Hepatocyte (in vitro differentiated cells): Measurements from ENCODE around the gene THPO. TPM values are rescaled to one million over a fixed set of nuclear protein-coding genes. Genes with fewer than 3 reads are reported as not detected.

ENCODE experiments used
- DNase-seq: peaks from one replicate; pipeline ENCODE4 v3.0.0-alpha.2; 2016; ENCODE audit warnings: low spot score
- H2AFZ ChIP-seq: fragments of 200-600 bp; sonication (generic); 2 replicates; pipeline ENCODE4 v1.6.0; 2016; ENCODE audit warnings: antibody characterized with exemption, mild to moderate bottlenecking
- H3K27ac ChIP-seq: fragments of 200-600 bp; sonication (generic); 2 replicates; pipeline ENCODE4 v1.5.1; 2016; ENCODE audit warnings: mild to moderate bottlenecking
- H3K27me3 ChIP-seq: fragments of 200-600 bp; sonication (generic); 2 replicates; pipeline ENCODE4 v1.6.1; 2016
- H3K36me3 ChIP-seq: fragments of 200-600 bp; sonication (generic); replicated peaks from 2 replicates; pipeline ENCODE4 v1.5.1; 2016; ENCODE audit warnings: low read depth; ENCODE audit not compliant: insufficient read depth
- H3K4me1 ChIP-seq: fragments of 200-600 bp; sonication (generic); 2 replicates; pipeline ENCODE4 v1.5.1; 2016; ENCODE audit warnings: mild to moderate bottlenecking, moderate library complexity; ENCODE audit not compliant: insufficient read depth
- H3K4me2 ChIP-seq: fragments of 200-600 bp; sonication (generic); 2 replicates; pipeline ENCODE4 v1.6.0; 2016
- H3K4me3 ChIP-seq: fragments of 200-600 bp; sonication (generic); 2 replicates; pipeline ENCODE4 v1.5.1; 2016; ENCODE audit warnings: mild to moderate bottlenecking
- H3K79me2 ChIP-seq: fragments of 200-600 bp; sonication (generic); 2 replicates; pipeline ENCODE4 v1.6.0; 2017; ENCODE audit warnings: mild to moderate bottlenecking
- H3K9me2 ChIP-seq: fragments of 200-600 bp; sonication (generic); replicated peaks from 2 replicates; pipeline ENCODE4 v1.6.0; 2017; ENCODE audit warnings: mild to moderate bottlenecking; ENCODE audit not compliant: insufficient read depth
- H3K9me3 ChIP-seq: fragments of 200-600 bp; sonication (generic); 2 replicates; pipeline ENCODE4 v1.5.1; 2016; ENCODE audit warnings: low read depth, mild to moderate bottlenecking
- H4K20me1 ChIP-seq: fragments of 200-600 bp; sonication (generic); 2 replicates; pipeline ENCODE4 v1.6.0; 2016; ENCODE audit warnings: mild to moderate bottlenecking; ENCODE audit not compliant: insufficient read depth, poor library complexity, severe bottlenecking
- EZH2 ChIP-seq: fragments of 200-600 bp; sonication (generic); IDR thresholded peaks from 2 replicates; pipeline ENCODE4 v1.6.1; 2016; ENCODE audit warnings: antibody characterized with exemption, mild to moderate bottlenecking, borderline replicate concordance
- EZH2phosphoT487 ChIP-seq: fragments of 200-600 bp; sonication (generic); IDR thresholded peaks from one replicate; pipeline ENCODE4 v1.6.1; 2018; ENCODE audit warnings: antibody characterized with exemption, mild to moderate bottlenecking, low read depth, moderate library complexity; ENCODE audit not compliant: unreplicated experiment, severe bottlenecking
- WGBS: methylation state at CpG from one replicate; pipeline ENCODE4 v1.1.6; 2016; ENCODE audit warnings: low lambda C conversion rate; ENCODE audit errors: missing lambda C conversion rate; 5-methylcytosine and 5-hydroxymethylcytosine counted together
- polyA plus RNA-seq: library from polyadenylated mRNA; unstranded; fragments of >200 nt; fragmentation: Nextera tagmentation; extraction: Ambion mirVana; gene quantifications from 2 replicates; pipeline ENCODE4 v1.2.1, GENCODE V29; 2016
- total RNA-seq: library from RNA; depleted of rRNA; stranded (reverse); fragments of >200 nt; gene quantifications from 2 replicates; pipeline ENCODE4 v1.2.3, GENCODE V29; 2014
- TF ChIP-seq, protein P1 (sequence below): fragments of 200-600 bp; sonication (generic); IDR thresholded peaks from 2 replicates; pipeline ENCODE4 v1.5.1; 2016; ENCODE audit warnings: antibody characterized with exemption, mild to moderate bottlenecking; ENCODE audit not compliant: poor library complexity

THPO gene
- total and polyA plus RNA-seq, 2 experiments from 2014 or later: 1.8 to 5.2 TPM

DNA sequence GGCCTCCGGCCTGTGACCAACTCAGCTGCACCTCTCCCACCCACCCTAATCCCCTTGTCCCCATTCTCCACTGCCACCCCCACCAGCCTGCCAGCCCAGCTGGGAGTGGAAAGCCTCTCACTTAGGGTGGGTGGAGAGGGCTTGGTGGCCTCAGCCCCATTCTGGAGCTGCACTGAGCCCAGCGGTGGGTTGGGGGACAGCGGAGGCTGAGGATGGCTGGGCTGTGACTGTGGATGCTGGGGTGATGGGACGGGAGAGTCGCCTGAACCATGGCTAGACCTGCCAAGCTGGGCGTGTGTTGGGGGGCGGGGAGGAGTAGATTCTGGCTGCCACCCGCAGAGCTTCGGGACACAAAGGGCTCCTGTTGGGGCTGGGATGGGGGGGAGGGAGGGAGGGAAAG, 18.4 kb downstream of the THPO start:
- no peaks in the 10 kb centered on the region for H3K27me3 ChIP-seq
- H3K4me3 ChIP-seq: no peak overlapping the region
- no peaks in the 10 kb centered on the region for H3K9me3 ChIP-seq
- H2AFZ ChIP-seq: no peak overlapping the region
- peaks cover 21% of the 10 kb centered on the region for H3K4me1 ChIP-seq
- peak overlapping the region; percentile 98 for H3K4me2 ChIP-seq
- TF ChIP-seq, protein P1, sequence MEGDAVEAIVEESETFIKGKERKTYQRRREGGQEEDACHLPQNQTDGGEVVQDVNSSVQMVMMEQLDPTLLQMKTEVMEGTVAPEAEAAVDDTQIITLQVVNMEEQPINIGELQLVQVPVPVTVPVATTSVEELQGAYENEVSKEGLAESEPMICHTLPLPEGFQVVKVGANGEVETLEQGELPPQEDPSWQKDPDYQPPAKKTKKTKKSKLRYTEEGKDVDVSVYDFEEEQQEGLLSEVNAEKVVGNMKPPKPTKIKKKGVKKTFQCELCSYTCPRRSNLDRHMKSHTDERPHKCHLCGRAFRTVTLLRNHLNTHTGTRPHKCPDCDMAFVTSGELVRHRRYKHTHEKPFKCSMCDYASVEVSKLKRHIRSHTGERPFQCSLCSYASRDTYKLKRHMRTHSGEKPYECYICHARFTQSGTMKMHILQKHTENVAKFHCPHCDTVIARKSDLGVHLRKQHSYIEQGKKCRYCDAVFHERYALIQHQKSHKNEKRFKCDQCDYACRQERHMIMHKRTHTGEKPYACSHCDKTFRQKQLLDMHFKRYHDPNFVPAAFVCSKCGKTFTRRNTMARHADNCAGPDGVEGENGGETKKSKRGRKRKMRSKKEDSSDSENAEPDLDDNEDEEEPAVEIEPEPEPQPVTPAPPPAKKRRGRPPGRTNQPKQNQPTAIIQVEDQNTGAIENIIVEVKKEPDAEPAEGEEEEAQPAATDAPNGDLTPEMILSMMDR: no peak
- TF ChIP-seq EZH2 (no peak), EZH2phosphoT487 (no peak)
- no peak for DNase-seq
- H3K27ac ChIP-seq: no peak overlapping the region
- peaks cover 34% of the 10 kb centered on the region for H3K79me2 ChIP-seq
- no peaks in the 10 kb centered on the region for H3K36me3 ChIP-seq
- H3K9me2 ChIP-seq: no peaks in the 10 kb centered on the region
- 81% methylated on average over 5 of the region's 9 CpGs for WGBS
- no peaks in the 10 kb centered on the region for H4K20me1 ChIP-seq

DNA sequence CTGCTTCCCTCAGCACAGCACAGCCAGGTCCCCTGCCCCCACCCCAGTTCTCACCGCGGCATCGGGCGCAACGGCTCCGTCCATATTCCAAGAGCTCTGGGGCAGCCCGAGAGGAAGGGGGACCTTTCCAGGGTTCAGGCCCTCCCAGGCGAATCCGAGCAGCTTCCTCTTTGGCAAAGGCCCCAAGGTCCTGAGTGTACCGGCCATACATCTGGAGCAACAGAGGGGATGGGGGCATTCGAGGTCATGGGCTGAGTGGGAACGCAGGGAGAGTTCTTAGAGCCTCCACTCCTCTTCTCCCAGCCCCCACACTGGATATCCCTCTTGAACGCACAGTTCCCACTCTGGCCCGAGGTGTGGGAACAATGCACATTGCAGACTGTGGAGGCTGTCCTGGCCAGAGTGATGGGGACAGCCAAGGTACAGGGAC, 19.1 kb downstream of the THPO start:
- H3K27me3 ChIP-seq: no peaks in the 10 kb centered on the region
- no peak overlapping the region for H2AFZ ChIP-seq
- no peaks in the 10 kb centered on the region for H3K9me2 ChIP-seq
- TF ChIP-seq, protein P1: no peak
- H3K9me3 ChIP-seq: no peaks in the 10 kb centered on the region
- no peaks in the 10 kb centered on the region for H4K20me1 ChIP-seq
- DNase-seq: no peak
- no peak overlapping the region for H3K4me2 ChIP-seq
- 87% methylated on average over 13 of the region's 14 CpGs for WGBS
- peaks cover 15% of the 10 kb centered on the region for H3K4me1 ChIP-seq
- H3K27ac ChIP-seq: no peak overlapping the region
- no peaks in the 10 kb centered on the region for H3K36me3 ChIP-seq
- peaks cover 27% of the 10 kb centered on the region for H3K79me2 ChIP-seq
- H3K4me3 ChIP-seq: no peak overlapping the region

DNA sequence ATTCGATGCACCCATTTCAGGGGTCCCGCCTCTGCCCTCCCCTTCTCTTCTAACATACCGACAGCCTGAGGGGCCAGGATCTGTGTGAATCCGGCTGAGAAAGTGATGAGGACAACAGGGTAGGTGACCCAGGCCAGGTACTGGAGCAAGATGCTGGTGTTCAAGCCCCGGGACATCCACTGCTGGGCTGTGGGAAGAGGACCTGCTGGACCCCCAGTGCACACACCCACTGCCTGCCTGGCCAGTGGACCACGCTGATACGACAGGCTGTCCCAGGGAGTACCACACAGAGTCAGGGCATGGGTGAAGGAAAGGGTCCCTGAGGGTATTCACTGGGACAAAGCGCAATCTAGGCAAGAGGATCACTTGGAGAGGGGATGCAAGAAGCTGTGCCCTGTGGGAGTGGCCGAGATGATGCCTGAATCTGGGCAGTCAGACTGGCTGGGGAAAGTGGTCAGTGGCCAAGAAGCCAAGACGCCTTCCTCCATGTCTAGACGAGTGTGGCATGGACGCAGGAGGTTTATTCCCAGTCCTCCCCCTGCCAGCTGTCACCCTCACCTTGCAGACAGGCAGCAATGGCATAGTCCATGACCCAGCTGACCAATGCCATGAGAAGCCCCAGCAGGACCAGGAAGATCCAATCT, 19.8 kb downstream of the THPO start:
- no peak overlapping the region for H3K4me2 ChIP-seq
- H3K27me3 ChIP-seq: no peaks in the 10 kb centered on the region
- 95% methylated on average over 12 of the region's 12 CpGs for WGBS
- peaks cover 22% of the 10 kb centered on the region for H3K79me2 ChIP-seq
- H3K9me2 ChIP-seq: no peaks in the 10 kb centered on the region
- no peak overlapping the region for H3K27ac ChIP-seq
- DNase-seq: no peak
- H3K36me3 ChIP-seq: no peaks in the 10 kb centered on the region
- peaks cover 12% of the 10 kb centered on the region for H3K4me1 ChIP-seq
- H2AFZ ChIP-seq: no peak overlapping the region
- no peak overlapping the region for H3K4me3 ChIP-seq
- no peaks in the 10 kb centered on the region for H4K20me1 ChIP-seq
- H3K9me3 ChIP-seq: no peaks in the 10 kb centered on the region
- TF ChIP-seq EZH2 (no peak), EZH2phosphoT487 (no peak)
- TF ChIP-seq, protein P1: no peak
